ENCODE data around the gene OR2H2. TPM values are rescaled to one million over a fixed set of nuclear protein-coding genes. Genes with fewer than 3 reads are reported as not detected.

OR2H2 gene
- total and polyA plus RNA-seq, 4 donors = not detected

DNA sequence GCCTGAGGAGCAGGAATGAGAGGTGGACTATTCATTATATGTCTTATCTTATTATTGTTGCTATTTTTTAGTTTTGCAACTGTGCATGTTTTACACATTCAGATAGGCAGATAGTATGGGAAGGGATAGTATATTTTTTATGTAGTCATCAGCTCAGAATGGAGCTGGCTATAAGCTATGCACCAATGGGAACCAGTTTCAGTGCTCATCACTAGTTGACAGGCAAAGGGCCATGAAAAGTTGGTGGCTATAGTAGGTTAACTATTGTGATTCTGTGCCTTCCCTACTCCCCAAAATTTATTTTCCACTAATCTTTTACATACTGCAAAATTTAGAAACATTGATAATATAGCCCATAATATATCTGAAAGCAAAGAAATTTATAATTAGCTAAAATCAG is 20.0 kb upstream of the OR2H2 start:
- H3K27ac ChIP-seq (ENCODE audit: low read depth in 1 of 2, low read length in 2 of 2) = no peak overlapping the region
- TF ChIP-seq JUND (IDR thresholded peaks at IDR 0.05) = no peak
- no peak for TF ChIP-seq NR2F2 (IDR thresholded peaks at IDR 0.05)
- no peak for TF ChIP-seq EGR1 (IDR thresholded peaks at IDR 0.05; ENCODE audit: low read depth in 2 of 2)
- TF ChIP-seq, protein P1, sequence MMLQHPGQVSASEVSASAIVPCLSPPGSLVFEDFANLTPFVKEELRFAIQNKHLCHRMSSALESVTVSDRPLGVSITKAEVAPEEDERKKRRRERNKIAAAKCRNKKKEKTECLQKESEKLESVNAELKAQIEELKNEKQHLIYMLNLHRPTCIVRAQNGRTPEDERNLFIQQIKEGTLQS (IDR thresholded peaks at IDR 0.05) = no peak
- TF ChIP-seq RXRA (IDR thresholded peaks at IDR 0.05) = no peak
- H3K9me3 ChIP-seq (ENCODE audit: control insufficient read depth in 4 of 4, low read length in 3 of 4) = no peaks in the 10 kb centered on the region
- H3K4me3 ChIP-seq (ENCODE audit: low read depth in 1 of 3, low read length in 3 of 3) = no peak overlapping the region
- no peaks in the 10 kb centered on the region for H3K36me3 ChIP-seq (ENCODE audit: control insufficient read depth in 4 of 4, insufficient read depth in 3 of 4, low read depth in 1 of 4, low read length in 3 of 4)
- no peak overlapping the region for H3K9ac ChIP-seq (ENCODE audit: low read depth in 1 of 2, low read length in 2 of 2)
- no peak for DNase-seq (ENCODE audit: low spot score)
- H3K4me1 ChIP-seq (ENCODE audit: control insufficient read depth in 4 of 4, insufficient read depth in 4 of 4, low read length in 3 of 4) = peaks cover 0 to 4% (median 4%) of the 10 kb centered on the region in 4 donors
- peaks cover 0 to 8% (median 0%) of the 10 kb centered on the region in 4 donors for H3K27me3 ChIP-seq (ENCODE audit: control insufficient read depth in 4 of 4, insufficient read depth in 4 of 4, low read length in 3 of 4)

DNA sequence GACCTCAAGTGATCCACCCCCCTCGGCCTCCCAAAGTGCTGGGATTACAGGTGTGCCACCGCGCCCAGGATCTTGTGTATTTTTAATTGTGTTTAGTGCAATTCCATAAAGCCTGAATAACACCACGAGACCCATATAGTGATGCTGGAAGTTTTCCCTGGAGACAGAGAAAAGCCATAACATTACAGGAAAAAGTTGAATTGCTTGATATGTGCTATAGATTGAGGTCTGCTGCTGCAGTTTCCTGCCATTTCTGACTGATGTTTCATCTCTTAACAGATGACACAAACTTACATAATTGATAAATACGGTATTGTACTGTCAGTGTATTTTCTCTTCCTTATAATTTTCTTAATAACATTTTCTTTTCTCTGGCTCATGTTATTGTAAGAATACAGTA is 18.1 kb upstream of the OR2H2 start:
- Histone ChIP-seq H3K9ac (ENCODE audit: low read depth in 1 of 2, low read length in 2 of 2) (no peak overlapping the region), H3K36me3 (ENCODE audit: control insufficient read depth in 4 of 4, insufficient read depth in 3 of 4, low read depth in 1 of 4, low read length in 3 of 4) (no peaks in the 10 kb centered on the region), H3K27me3 (ENCODE audit: control insufficient read depth in 4 of 4, insufficient read depth in 4 of 4, low read length in 3 of 4) (peaks cover 0 to 8% (median 0%) of the 10 kb centered on the region in 4 donors), H3K27ac (ENCODE audit: low read depth in 1 of 2, low read length in 2 of 2) (no peak overlapping the region), H3K4me1 (ENCODE audit: control insufficient read depth in 4 of 4, insufficient read depth in 4 of 4, low read length in 3 of 4) (no peaks in the 10 kb centered on the region), H3K9me3 (ENCODE audit: control insufficient read depth in 4 of 4, low read length in 3 of 4) (no peaks in the 10 kb centered on the region), H3K4me3 (ENCODE audit: low read depth in 1 of 3, low read length in 3 of 3) (no peak overlapping the region)
- DNase-seq (ENCODE audit: low spot score) = no peak
- WGBS = 87% methylated on average over 5 of the region's 5 CpGs
- TF ChIP-seq GABPA (IDR thresholded peaks at IDR 0.05 in 1 of 2, conservative IDR thresholded peaks at IDR 0.05 in 1 of 2) (no peak), EGR1 (IDR thresholded peaks at IDR 0.05; ENCODE audit: low read depth in 2 of 2) (no peak), FOXA1 (IDR thresholded peaks at IDR 0.05) (no peak), YY1 (IDR thresholded peaks at IDR 0.05) (no peak), NR2F2 (IDR thresholded peaks at IDR 0.05) (no peak), TAF1 (conservative IDR thresholded peaks at IDR 0.05) (no peak), SP1 (IDR thresholded peaks at IDR 0.05) (no peak), FOXA2 (IDR thresholded peaks at IDR 0.05) (no peak)
- TF ChIP-seq, protein P2, sequence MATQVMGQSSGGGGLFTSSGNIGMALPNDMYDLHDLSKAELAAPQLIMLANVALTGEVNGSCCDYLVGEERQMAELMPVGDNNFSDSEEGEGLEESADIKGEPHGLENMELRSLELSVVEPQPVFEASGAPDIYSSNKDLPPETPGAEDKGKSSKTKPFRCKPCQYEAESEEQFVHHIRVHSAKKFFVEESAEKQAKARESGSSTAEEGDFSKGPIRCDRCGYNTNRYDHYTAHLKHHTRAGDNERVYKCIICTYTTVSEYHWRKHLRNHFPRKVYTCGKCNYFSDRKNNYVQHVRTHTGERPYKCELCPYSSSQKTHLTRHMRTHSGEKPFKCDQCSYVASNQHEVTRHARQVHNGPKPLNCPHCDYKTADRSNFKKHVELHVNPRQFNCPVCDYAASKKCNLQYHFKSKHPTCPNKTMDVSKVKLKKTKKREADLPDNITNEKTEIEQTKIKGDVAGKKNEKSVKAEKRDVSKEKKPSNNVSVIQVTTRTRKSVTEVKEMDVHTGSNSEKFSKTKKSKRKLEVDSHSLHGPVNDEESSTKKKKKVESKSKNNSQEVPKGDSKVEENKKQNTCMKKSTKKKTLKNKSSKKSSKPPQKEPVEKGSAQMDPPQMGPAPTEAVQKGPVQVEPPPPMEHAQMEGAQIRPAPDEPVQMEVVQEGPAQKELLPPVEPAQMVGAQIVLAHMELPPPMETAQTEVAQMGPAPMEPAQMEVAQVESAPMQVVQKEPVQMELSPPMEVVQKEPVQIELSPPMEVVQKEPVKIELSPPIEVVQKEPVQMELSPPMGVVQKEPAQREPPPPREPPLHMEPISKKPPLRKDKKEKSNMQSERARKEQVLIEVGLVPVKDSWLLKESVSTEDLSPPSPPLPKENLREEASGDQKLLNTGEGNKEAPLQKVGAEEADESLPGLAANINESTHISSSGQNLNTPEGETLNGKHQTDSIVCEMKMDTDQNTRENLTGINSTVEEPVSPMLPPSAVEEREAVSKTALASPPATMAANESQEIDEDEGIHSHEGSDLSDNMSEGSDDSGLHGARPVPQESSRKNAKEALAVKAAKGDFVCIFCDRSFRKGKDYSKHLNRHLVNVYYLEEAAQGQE (IDR thresholded peaks at IDR 0.05) = no peak
- TF ChIP-seq, protein P3, sequence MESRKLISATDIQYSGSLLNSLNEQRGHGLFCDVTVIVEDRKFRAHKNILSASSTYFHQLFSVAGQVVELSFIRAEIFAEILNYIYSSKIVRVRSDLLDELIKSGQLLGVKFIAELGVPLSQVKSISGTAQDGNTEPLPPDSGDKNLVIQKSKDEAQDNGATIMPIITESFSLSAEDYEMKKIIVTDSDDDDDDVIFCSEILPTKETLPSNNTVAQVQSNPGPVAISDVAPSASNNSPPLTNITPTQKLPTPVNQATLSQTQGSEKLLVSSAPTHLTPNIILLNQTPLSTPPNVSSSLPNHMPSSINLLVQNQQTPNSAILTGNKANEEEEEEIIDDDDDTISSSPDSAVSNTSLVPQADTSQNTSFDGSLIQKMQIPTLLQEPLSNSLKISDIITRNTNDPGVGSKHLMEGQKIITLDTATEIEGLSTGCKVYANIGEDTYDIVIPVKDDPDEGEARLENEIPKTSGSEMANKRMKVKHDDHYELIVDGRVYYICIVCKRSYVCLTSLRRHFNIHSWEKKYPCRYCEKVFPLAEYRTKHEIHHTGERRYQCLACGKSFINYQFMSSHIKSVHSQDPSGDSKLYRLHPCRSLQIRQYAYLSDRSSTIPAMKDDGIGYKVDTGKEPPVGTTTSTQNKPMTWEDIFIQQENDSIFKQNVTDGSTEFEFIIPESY (IDR thresholded peaks at IDR 0.05) = no peak
- TF ChIP-seq, protein P4, sequence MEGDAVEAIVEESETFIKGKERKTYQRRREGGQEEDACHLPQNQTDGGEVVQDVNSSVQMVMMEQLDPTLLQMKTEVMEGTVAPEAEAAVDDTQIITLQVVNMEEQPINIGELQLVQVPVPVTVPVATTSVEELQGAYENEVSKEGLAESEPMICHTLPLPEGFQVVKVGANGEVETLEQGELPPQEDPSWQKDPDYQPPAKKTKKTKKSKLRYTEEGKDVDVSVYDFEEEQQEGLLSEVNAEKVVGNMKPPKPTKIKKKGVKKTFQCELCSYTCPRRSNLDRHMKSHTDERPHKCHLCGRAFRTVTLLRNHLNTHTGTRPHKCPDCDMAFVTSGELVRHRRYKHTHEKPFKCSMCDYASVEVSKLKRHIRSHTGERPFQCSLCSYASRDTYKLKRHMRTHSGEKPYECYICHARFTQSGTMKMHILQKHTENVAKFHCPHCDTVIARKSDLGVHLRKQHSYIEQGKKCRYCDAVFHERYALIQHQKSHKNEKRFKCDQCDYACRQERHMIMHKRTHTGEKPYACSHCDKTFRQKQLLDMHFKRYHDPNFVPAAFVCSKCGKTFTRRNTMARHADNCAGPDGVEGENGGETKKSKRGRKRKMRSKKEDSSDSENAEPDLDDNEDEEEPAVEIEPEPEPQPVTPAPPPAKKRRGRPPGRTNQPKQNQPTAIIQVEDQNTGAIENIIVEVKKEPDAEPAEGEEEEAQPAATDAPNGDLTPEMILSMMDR (IDR thresholded peaks at IDR 0.05; ENCODE audit: low read depth, low read length, missing input control) = no peak
- TF ChIP-seq, protein P5, sequence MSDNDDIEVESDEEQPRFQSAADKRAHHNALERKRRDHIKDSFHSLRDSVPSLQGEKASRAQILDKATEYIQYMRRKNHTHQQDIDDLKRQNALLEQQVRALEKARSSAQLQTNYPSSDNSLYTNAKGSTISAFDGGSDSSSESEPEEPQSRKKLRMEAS (IDR thresholded peaks at IDR 0.05) = no peak
- TF ChIP-seq, protein P1 (IDR thresholded peaks at IDR 0.05) = no peak

Data from liver (tissue), 9 donors.